Astrocyte of the spinal cord (primary cell): Measurements from ENCODE around the gene PAN2.

Experiments
- DNase-seq: peaks from one replicate; pipeline ENCODE4 v3.0.0; 2011; ENCODE audit warnings: low read depth, low spot score
- H3K4me3 ChIP-seq: 2 replicates; pipeline ENCODE4 v1.5.1; 2011; ENCODE audit warnings: low read depth, mild to moderate bottlenecking, low read length, moderate library complexity
- CTCF ChIP-seq: IDR thresholded peaks from 2 replicates; pipeline ENCODE4 v1.5.1; 2012; ENCODE audit warnings: low read depth, mild to moderate bottlenecking, low read length, inconsistent platforms
- in situ Hi-C: cut with HindIII; loops from 2 replicates; pipeline ENCODE4 v1.10.0; 2017; ENCODE audit warnings: low sequenced_read_pairs

The PAN2 gene

GRCh38 chr12:56304872-56305590 is 28.8 kb downstream of the PAN2 start:
- no peak for DNase-seq
- TF ChIP-seq CTCF, result no peak
- H3K4me3 ChIP-seq, result no peak overlapping the region
- in situ Hi-C loops, result no loop called here

- no peak overlapping the region for H3K4me3 ChIP-seq
- in situ Hi-C loops, result no loop called here
- no peak for TF ChIP-seq CTCF
- DNase-seq, result no peak
Measured at GRCh38 chr12:56304276-56304675, 29.5 kb downstream of the PAN2 start.

DNA sequence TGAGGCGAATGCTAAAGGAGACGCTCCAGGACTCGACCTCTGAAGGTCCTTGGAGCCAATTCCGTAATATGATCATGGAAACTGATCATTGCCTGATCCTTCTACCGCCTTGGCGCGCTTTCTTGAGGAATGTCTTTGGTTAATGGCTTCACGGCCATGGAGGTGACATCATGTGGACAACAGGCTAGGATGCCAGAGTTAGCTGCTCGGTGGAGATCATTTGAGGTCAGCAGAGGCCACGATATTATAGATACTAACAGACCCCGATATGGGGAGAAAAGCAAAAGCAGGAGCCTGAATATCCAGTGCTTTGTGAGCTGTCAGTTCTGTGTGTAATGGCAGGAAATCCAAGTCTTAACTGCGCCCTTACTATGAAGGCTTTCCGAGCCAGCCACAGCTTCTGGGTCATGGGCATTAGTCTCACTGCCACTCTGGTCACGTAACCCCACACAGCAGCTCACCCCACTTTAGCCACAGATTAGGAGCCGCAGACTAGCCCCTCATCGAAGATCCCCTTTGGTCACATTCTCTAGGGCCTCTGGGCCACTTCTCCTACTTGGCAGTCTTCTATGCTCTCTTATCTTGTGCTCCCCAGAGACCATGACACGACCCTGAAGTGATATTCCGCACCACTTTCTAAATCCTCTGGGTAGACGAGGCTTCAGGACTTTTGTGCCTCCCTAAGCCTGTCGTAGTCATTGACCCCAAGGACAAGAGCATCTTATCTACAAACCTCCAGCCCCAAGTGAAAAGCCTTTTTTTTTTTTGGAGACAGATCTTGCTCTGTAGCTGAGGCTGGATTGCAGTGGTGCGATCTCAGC is 32.9 kb downstream of the PAN2 start:
- peak overlapping the region; percentile 95 for H3K4me3 ChIP-seq
- no peak for DNase-seq
- in situ Hi-C loops, result no loop called here
- no peak for TF ChIP-seq CTCF

DNA sequence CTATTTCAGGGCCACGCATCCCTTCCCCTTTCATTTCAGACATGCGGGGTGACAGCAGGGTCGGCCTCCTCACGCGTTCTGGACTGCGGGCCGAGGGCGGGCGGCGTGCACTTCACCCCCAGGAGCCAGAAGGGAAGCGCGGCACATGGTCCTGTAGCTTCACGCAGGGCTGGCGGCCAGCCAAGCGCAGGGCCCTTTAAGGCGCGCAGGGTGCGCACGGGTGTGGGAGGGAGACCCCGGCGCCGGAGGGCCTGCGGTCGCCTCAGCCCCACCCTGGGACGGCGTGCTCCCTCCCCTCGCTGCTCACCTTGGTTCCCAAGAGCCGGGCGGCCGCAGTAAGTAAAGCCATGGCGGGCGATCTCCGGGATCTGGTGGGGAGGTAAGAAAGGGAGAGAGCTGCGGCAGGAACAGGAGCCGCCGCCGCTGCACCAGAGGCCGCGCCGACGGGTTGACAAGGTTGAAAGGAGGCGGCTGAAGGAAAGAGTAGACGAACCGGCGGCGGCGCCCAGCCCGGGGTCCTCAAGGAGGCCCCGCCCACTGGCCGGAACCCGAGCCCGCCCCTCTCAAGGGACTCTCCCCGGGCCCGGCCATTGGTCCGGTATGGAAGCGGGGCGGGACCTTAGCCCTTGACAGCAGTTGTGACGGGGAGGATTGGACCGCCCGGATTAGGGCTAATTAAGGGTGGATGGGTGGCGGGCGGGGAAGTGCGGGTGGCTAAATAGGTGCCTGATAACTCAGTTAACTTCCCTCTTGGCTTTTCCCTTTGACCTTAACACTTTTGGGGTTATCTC is 33.8 kb downstream of the PAN2 start, which contains the start of gene CS:
Gene CS, minus strand, starts transcription at position 478 of the 791 bp plus-strand sequence. Its CDS starts 129 bp downstream, at position 349.
- DNase-seq, result peak; percentile 99
- peak within 1 kb of the TSS; percentile 95 for H3K4me3 ChIP-seq
- TF ChIP-seq CTCF, result no peak
- in situ Hi-C loops, result no loop called here

DNA sequence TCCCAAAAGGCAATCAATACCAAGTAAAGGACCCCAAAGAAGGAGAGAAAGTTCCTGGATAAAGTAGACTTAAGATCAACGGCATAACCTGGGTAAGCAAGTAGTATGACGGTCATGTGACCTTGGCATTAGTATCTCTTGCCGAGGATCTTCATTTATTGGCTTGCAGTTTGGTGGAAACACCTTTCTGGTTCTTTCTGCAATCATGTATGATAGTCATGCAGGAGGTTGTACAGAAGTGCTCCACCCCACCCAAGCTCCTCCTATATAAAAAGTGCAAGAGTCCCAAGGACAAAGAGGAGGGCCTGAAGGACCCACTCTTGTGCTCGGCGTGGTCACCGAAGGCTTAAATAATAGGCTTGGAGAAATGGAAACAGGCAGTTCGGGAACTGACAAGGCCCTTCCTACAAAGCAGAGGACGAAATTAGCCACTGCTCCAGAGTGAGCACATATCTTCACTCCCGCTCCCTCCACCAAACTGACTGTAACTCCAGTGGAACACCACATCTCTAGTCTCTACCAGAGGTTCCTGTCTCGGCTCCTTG is 34.4 kb downstream of the PAN2 start:
- in situ Hi-C loops, result no loop called here
- peak overlapping the region; percentile 95 for H3K4me3 ChIP-seq
- no peak for TF ChIP-seq CTCF
- DNase-seq, result no peak

DNA sequence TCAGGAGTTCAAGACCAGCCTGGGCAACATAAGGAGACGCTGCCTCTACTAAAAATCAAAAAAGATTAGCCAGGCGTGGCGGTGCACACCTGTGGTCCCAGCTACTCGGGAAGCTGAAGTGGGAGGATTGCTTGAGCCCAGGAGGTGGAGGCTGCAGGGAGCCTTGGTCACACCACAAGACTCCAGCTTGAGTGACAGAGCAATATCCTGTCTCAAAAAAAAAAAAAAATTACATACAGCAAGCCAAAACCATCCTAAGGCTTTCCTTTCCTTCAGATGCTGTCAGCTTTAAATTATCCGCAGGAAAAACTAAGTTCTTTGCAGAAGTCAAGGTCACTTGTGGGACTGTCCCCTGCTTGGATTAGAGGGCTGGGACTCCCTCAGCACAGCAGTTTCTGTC is 35.0 kb downstream of the PAN2 start:
- DNase-seq, result no peak
- peak overlapping the region; percentile 95 for H3K4me3 ChIP-seq
- in situ Hi-C loops, result no loop called here
- no peak for TF ChIP-seq CTCF
